SJSA1 (cell line): Measurements from ENCODE around the gene GRK5. TPM values are rescaled to one million over a fixed set of nuclear protein-coding genes. Genes with fewer than 3 reads are reported as not detected.

ENCODE experiments used
- DNase-seq, 2 experiments: peaks; one replicate each; pipeline ENCODE4 v3.0.0-alpha.2; 2015 to 2020; ENCODE audit warnings: low spot score in 2 of 2, low read depth in 1 of 2
- H3K27ac ChIP-seq: fragments of 250-450 bp; sonication (Bioruptor Pico); 2 replicates; pipeline ENCODE4 v1.5.1; 2020; ENCODE audit warnings: mild to moderate bottlenecking, moderate library complexity
- H3K27me3 ChIP-seq: fragments of 250-450 bp; sonication (Bioruptor Pico); replicated peaks from 2 replicates; pipeline ENCODE4 v1.5.1; 2020; ENCODE audit warnings: mild to moderate bottlenecking, moderate library complexity
- H3K36me3 ChIP-seq: fragments of 250-450 bp; sonication (Bioruptor Pico); 2 replicates; pipeline ENCODE4 v1.5.1; 2020; ENCODE audit warnings: mild to moderate bottlenecking
- H3K4me1 ChIP-seq: fragments of 250-450 bp; sonication (Bioruptor Pico); replicated peaks from 2 replicates; pipeline ENCODE4 v1.6.1; 2021; ENCODE audit warnings: mild to moderate bottlenecking
- H3K4me3 ChIP-seq: fragments of 250-450 bp; sonication (Bioruptor Pico); 2 replicates; pipeline ENCODE4 v1.5.1; 2020; ENCODE audit warnings: mild to moderate bottlenecking
- H3K9me3 ChIP-seq: fragments of 250-450 bp; sonication (Bioruptor Pico); replicated peaks from 2 replicates; pipeline ENCODE4 v1.5.1; 2020; ENCODE audit warnings: mild to moderate bottlenecking
- total RNA-seq: library from RNA; depleted of rRNA; stranded (reverse); fragments of >200 nt; shearing (Covaris generic); gene quantifications from 2 replicates; pipeline ENCODE4 v1.2.3, GENCODE V29; 2014

GRK5 gene
- total RNA-seq, 1 experiment from 2014 or later, result 19.4 TPM

- Histone ChIP-seq H3K27ac (no peak overlapping the region), H3K4me3 (no peak overlapping the region), H3K27me3 (no peaks in the 10 kb centered on the region), H3K9me3 (no peaks in the 10 kb centered on the region), H3K4me1 (peaks cover 15% of the 10 kb centered on the region), H3K36me3 (no peaks in the 10 kb centered on the region)
- DNase-seq, result no peak
Measured at GRCh38 chr10:119325131-119325530, 117.8 kb downstream of the GRK5 start.

GRCh38 chr10:119326167-119326566, 118.8 kb downstream of the GRK5 start:
- Histone ChIP-seq H3K36me3 (no peaks in the 10 kb centered on the region), H3K27ac (no peak overlapping the region), H3K4me1 (peaks cover 5% of the 10 kb centered on the region), H3K27me3 (no peaks in the 10 kb centered on the region), H3K4me3 (no peak overlapping the region), H3K9me3 (no peaks in the 10 kb centered on the region)
- no peak for DNase-seq

GRCh38 chr10:119327096-119327745, 119.8 kb downstream of the GRK5 start:
- Histone ChIP-seq H3K27ac (no peak overlapping the region), H3K36me3 (no peaks in the 10 kb centered on the region), H3K9me3 (no peaks in the 10 kb centered on the region), H3K4me1 (no peaks in the 10 kb centered on the region), H3K27me3 (no peaks in the 10 kb centered on the region), H3K4me3 (no peak overlapping the region)
- DNase-seq, result no peak

GRCh38 chr10:119328223-119328622, 120.9 kb downstream of the GRK5 start:
- Histone ChIP-seq H3K27ac (no peak overlapping the region), H3K4me3 (no peak overlapping the region), H3K27me3 (no peaks in the 10 kb centered on the region), H3K4me1 (peaks cover 2% of the 10 kb centered on the region; the same call in 1 of the 2 replicates), H3K9me3 (no peaks in the 10 kb centered on the region), H3K36me3 (no peaks in the 10 kb centered on the region)
- no peak for DNase-seq

GRCh38 chr10:119330342-119330741, 123.0 kb downstream of the GRK5 start:
- Histone ChIP-seq H3K4me3 (no peak overlapping the region), H3K36me3 (no peaks in the 10 kb centered on the region), H3K9me3 (no peaks in the 10 kb centered on the region), H3K27ac (no peak overlapping the region), H3K4me1 (peaks cover 5% of the 10 kb centered on the region; the same call in 1 of the 2 replicates), H3K27me3 (no peaks in the 10 kb centered on the region)
- no peak for DNase-seq

GRCh38 chr10:119331061-119331460, 123.7 kb downstream of the GRK5 start:
- H3K9me3 ChIP-seq, result no peaks in the 10 kb centered on the region
- no peak overlapping the region for H3K4me3 ChIP-seq
- H3K27ac ChIP-seq, result no peak overlapping the region
- H3K36me3 ChIP-seq, result no peaks in the 10 kb centered on the region
- no peaks in the 10 kb centered on the region for H3K27me3 ChIP-seq
- no peak for DNase-seq
- peaks cover 5% of the 10 kb centered on the region; the same call in 1 of the 2 replicates for H3K4me1 ChIP-seq

- Histone ChIP-seq H3K4me3 (no peak overlapping the region), H3K36me3 (no peaks in the 10 kb centered on the region), H3K4me1 (peaks cover 12% of the 10 kb centered on the region), H3K27ac (no peak overlapping the region), H3K27me3 (no peaks in the 10 kb centered on the region), H3K9me3 (no peaks in the 10 kb centered on the region)
- DNase-seq, result no peak
Measured at GRCh38 chr10:119333146-119333792, 125.9 kb downstream of the GRK5 start.

- DNase-seq, result no peak
- no peaks in the 10 kb centered on the region for H3K27me3 ChIP-seq
Measured at GRCh38 chr10:119335671-119336353, 128.4 kb downstream of the GRK5 start.

GRCh38 chr10:119336599-119336998, 129.2 kb downstream of the GRK5 start:
- Histone ChIP-seq H3K27ac (no peak overlapping the region), H3K9me3 (no peaks in the 10 kb centered on the region)

More at GRCh38 chr10:119335671-119336353, 128.4 kb downstream of the GRK5 start:
- Histone ChIP-seq H3K4me3 (no peak overlapping the region), H3K27ac (no peak overlapping the region), H3K4me1 (peaks cover 14% of the 10 kb centered on the region), H3K9me3 (no peaks in the 10 kb centered on the region), H3K36me3 (no peaks in the 10 kb centered on the region)

GRCh38 chr10:119337223-119337622, 129.9 kb downstream of the GRK5 start:
- no peaks in the 10 kb centered on the region for H3K27me3 ChIP-seq
- H3K4me1 ChIP-seq, result peaks cover 22% of the 10 kb centered on the region
- no peaks in the 10 kb centered on the region for H3K9me3 ChIP-seq
- no peak overlapping the region for H3K27ac ChIP-seq
- no peak overlapping the region for H3K4me3 ChIP-seq
- H3K36me3 ChIP-seq, result no peaks in the 10 kb centered on the region; the same call in 1 of the 2 replicates
- no peak for DNase-seq

More at GRCh38 chr10:119336599-119336998, 129.2 kb downstream of the GRK5 start:
- no peak for DNase-seq
- Histone ChIP-seq H3K27me3 (no peaks in the 10 kb centered on the region), H3K4me1 (peaks cover 18% of the 10 kb centered on the region), H3K36me3 (no peaks in the 10 kb centered on the region; the same call in 1 of the 2 replicates), H3K4me3 (no peak overlapping the region)

GRCh38 chr10:119337796-119338432, 130.5 kb downstream of the GRK5 start:
- no peaks in the 10 kb centered on the region for H3K9me3 ChIP-seq
- H3K27me3 ChIP-seq, result no peaks in the 10 kb centered on the region
- no peaks in the 10 kb centered on the region; the same call in 1 of the 2 replicates for H3K36me3 ChIP-seq
- no peak overlapping the region for H3K4me3 ChIP-seq
- peak overlapping the region; percentile 18; the same call in 1 of the 2 replicates for H3K27ac ChIP-seq
- peak in 1 of 2 experiments; percentile 40 for DNase-seq
- H3K4me1 ChIP-seq, result peaks cover 22% of the 10 kb centered on the region

GRCh38 chr10:119339109-119339508, 131.7 kb downstream of the GRK5 start:
- Histone ChIP-seq H3K27ac (no peak overlapping the region), H3K27me3 (no peaks in the 10 kb centered on the region), H3K4me3 (no peak overlapping the region), H3K36me3 (no peaks in the 10 kb centered on the region; the same call in 1 of the 2 replicates), H3K4me1 (peaks cover 17% of the 10 kb centered on the region), H3K9me3 (no peaks in the 10 kb centered on the region)
- DNase-seq, result no peak

- Histone ChIP-seq H3K36me3 (no peaks in the 10 kb centered on the region; the same call in 1 of the 2 replicates), H3K4me1 (peaks cover 17% of the 10 kb centered on the region), H3K27ac (no peak overlapping the region), H3K4me3 (no peak overlapping the region), H3K27me3 (no peaks in the 10 kb centered on the region), H3K9me3 (no peaks in the 10 kb centered on the region)
- DNase-seq, result no peak
Measured at GRCh38 chr10:119340893-119341458, 133.6 kb downstream of the GRK5 start.
